Transverse colon (tissue), 3 donors: Measurements from ENCODE around the gene SEMA5B.

Experiments
- POLR2A ChIP-seq: fragments of 450-650 bp; IDR thresholded peaks from one replicate; pipeline ENCODE4 v1.6.1; 2016; ENCODE audit warnings: antibody characterized with exemption, mild to moderate bottlenecking, moderate library complexity
- TF ChIP-seq, protein P1 (sequence below), 5 experiments: fragments of 200-600 bp in 3 of 5; fragments of 450-650 bp in 2 of 5; sonication (generic) in 3 of 5; IDR thresholded peaks; 1 replicate in 2 of 5; 2 replicates in 3 of 5; pipeline ENCODE4 v1.5.1; 2016 to 2017; ENCODE audit warnings: antibody characterized with exemption in 5 of 5, inconsistent platforms in 3 of 5, mild to moderate bottlenecking in 2 of 5, moderate library complexity in 1 of 5

GRCh38 chr3:122936335-122936734 lies 91.2 kb downstream of the SEMA5B start:
- TF ChIP-seq, protein P1, sequence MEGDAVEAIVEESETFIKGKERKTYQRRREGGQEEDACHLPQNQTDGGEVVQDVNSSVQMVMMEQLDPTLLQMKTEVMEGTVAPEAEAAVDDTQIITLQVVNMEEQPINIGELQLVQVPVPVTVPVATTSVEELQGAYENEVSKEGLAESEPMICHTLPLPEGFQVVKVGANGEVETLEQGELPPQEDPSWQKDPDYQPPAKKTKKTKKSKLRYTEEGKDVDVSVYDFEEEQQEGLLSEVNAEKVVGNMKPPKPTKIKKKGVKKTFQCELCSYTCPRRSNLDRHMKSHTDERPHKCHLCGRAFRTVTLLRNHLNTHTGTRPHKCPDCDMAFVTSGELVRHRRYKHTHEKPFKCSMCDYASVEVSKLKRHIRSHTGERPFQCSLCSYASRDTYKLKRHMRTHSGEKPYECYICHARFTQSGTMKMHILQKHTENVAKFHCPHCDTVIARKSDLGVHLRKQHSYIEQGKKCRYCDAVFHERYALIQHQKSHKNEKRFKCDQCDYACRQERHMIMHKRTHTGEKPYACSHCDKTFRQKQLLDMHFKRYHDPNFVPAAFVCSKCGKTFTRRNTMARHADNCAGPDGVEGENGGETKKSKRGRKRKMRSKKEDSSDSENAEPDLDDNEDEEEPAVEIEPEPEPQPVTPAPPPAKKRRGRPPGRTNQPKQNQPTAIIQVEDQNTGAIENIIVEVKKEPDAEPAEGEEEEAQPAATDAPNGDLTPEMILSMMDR (IDR thresholded peaks at IDR 0.05): no peak
- TF ChIP-seq POLR2A: no peak
